Measurements from ENCODE around the gene MARK2.

DNA sequence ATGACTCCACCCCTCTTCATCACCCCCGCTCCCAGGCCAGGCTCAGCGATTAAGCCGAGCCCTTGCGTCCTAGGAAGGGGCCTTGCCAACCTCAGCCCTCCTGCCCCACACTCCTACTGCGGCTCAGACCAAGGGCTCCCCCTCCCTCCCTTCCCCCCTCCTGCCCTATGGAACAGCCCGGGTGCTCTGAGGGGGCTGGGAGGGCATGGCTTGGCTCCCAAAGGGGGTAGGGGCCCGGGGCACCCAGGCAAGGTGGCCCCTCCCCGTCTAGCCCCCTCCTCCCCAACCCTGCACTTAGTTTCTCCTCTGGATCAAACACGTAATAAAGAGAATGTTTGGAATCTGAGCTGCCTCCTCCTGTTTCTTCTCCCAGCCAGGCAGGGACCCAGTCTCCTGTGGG, 71.8 kb downstream of the MARK2 start:
- TF ChIP-seq, protein P1, sequence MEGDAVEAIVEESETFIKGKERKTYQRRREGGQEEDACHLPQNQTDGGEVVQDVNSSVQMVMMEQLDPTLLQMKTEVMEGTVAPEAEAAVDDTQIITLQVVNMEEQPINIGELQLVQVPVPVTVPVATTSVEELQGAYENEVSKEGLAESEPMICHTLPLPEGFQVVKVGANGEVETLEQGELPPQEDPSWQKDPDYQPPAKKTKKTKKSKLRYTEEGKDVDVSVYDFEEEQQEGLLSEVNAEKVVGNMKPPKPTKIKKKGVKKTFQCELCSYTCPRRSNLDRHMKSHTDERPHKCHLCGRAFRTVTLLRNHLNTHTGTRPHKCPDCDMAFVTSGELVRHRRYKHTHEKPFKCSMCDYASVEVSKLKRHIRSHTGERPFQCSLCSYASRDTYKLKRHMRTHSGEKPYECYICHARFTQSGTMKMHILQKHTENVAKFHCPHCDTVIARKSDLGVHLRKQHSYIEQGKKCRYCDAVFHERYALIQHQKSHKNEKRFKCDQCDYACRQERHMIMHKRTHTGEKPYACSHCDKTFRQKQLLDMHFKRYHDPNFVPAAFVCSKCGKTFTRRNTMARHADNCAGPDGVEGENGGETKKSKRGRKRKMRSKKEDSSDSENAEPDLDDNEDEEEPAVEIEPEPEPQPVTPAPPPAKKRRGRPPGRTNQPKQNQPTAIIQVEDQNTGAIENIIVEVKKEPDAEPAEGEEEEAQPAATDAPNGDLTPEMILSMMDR (conservative IDR thresholded peaks at IDR 0.05 in 1 of 2, IDR thresholded peaks at IDR 0.05 in 1 of 2; ENCODE audit: low read depth in 1 of 2, low read length in 2 of 2), result no peak
- no peak for TF ChIP-seq EZH2 (IDR thresholded peaks at IDR 0.05; ENCODE audit: low read length, missing control alignments)
